ENCODE results near the gene AVPR1A. TPM values are rescaled to one million over a fixed set of nuclear protein-coding genes. Genes with fewer than 3 reads are reported as not detected.

The AVPR1A gene
- total and polyA plus RNA-seq, 9 donors, result 3.5 to 12.4 (median 8.9) TPM

GRCh38 chr12:63101920-63102319 lies 49.1 kb downstream of the AVPR1A start:
- Histone ChIP-seq H3K27ac (ENCODE audit: low read length) (no peak overlapping the region), H3K27me3 (ENCODE audit: control insufficient read depth, insufficient read depth, low read length) (no peaks in the 10 kb centered on the region), H3K4me1 (ENCODE audit: control insufficient read depth, insufficient read depth, low read length) (no peaks in the 10 kb centered on the region), H3K4me3 (ENCODE audit: low read length) (no peak overlapping the region), H3K9me3 (replicated peaks; ENCODE audit: control insufficient read depth, low read depth, low read length) (no peaks in the 10 kb centered on the region), H3K36me3 (ENCODE audit: control insufficient read depth, insufficient read depth, low read length) (no peaks in the 10 kb centered on the region)
- no peak for DNase-seq
- no CpG with 5 or more reads among the region's 2 CpGs for WGBS (ENCODE audit: insufficient coverage)

GRCh38 chr12:63098851-63099250 lies 52.1 kb downstream of the AVPR1A start:
- WGBS (ENCODE audit: insufficient coverage), result no CpG with 5 or more reads among the region's 2 CpGs
- no peak for DNase-seq
- no peaks in the 10 kb centered on the region for H3K9me3 ChIP-seq (replicated peaks; ENCODE audit: control insufficient read depth, low read depth, low read length)
- H3K4me1 ChIP-seq (ENCODE audit: control insufficient read depth, insufficient read depth, low read length), result no peaks in the 10 kb centered on the region
- no peak overlapping the region for H3K4me3 ChIP-seq (ENCODE audit: low read length)
- H3K27ac ChIP-seq (ENCODE audit: low read length), result no peak overlapping the region
- no peaks in the 10 kb centered on the region for H3K27me3 ChIP-seq (ENCODE audit: control insufficient read depth, insufficient read depth, low read length)
- H3K36me3 ChIP-seq (ENCODE audit: control insufficient read depth, insufficient read depth, low read length), result no peaks in the 10 kb centered on the region

- no peaks in the 10 kb centered on the region for H3K4me1 ChIP-seq (ENCODE audit: control insufficient read depth, insufficient read depth, low read length)
- 88% methylated on average over 5 of the region's 7 CpGs for WGBS (ENCODE audit: insufficient coverage)
- H3K36me3 ChIP-seq (ENCODE audit: control insufficient read depth, insufficient read depth, low read length), result no peaks in the 10 kb centered on the region
- no peaks in the 10 kb centered on the region for H3K9me3 ChIP-seq (replicated peaks; ENCODE audit: control insufficient read depth, low read depth, low read length)
- H3K27me3 ChIP-seq (ENCODE audit: control insufficient read depth, insufficient read depth, low read length), result no peaks in the 10 kb centered on the region
- H3K4me3 ChIP-seq (ENCODE audit: low read length), result no peak overlapping the region
- no peak for DNase-seq
- no peak overlapping the region for H3K27ac ChIP-seq (ENCODE audit: low read length)
Measured at GRCh38 chr12:63095369-63095980, 55.5 kb downstream of the AVPR1A start.

- H3K4me3 ChIP-seq (ENCODE audit: low read length), result no peak overlapping the region
- no peaks in the 10 kb centered on the region for H3K9me3 ChIP-seq (replicated peaks; ENCODE audit: control insufficient read depth, low read depth, low read length)
- no peak overlapping the region for H3K27ac ChIP-seq (ENCODE audit: low read length)
- DNase-seq, result no peak
- H3K36me3 ChIP-seq (ENCODE audit: control insufficient read depth, insufficient read depth, low read length), result no peaks in the 10 kb centered on the region
- H3K27me3 ChIP-seq (ENCODE audit: control insufficient read depth, insufficient read depth, low read length), result no peaks in the 10 kb centered on the region
- no peaks in the 10 kb centered on the region for H3K4me1 ChIP-seq (ENCODE audit: control insufficient read depth, insufficient read depth, low read length)
- WGBS (ENCODE audit: insufficient coverage), result 80% methylated on average over 1 of the region's 2 CpGs
Measured at GRCh38 chr12:63093711-63094110, 57.3 kb downstream of the AVPR1A start.

GRCh38 chr12:63093084-63093483 lies 57.9 kb downstream of the AVPR1A start:
- H3K27ac ChIP-seq (ENCODE audit: low read length), result no peak overlapping the region
- DNase-seq, result no peak
- no peaks in the 10 kb centered on the region for H3K4me1 ChIP-seq (ENCODE audit: control insufficient read depth, insufficient read depth, low read length)
- whole genome bisulfite sequencing (ENCODE audit: insufficient coverage), result 55% methylated on average over 1 of the region's 2 CpGs
- H3K27me3 ChIP-seq (ENCODE audit: control insufficient read depth, insufficient read depth, low read length), result no peaks in the 10 kb centered on the region
- no peaks in the 10 kb centered on the region for H3K9me3 ChIP-seq (replicated peaks; ENCODE audit: control insufficient read depth, low read depth, low read length)
- no peaks in the 10 kb centered on the region for H3K36me3 ChIP-seq (ENCODE audit: control insufficient read depth, insufficient read depth, low read length)
- H3K4me3 ChIP-seq (ENCODE audit: low read length), result no peak overlapping the region

Other genes starting within 250 kb of the AVPR1A start
- gene PPM1H, start 216.1 kb downstream of the AVPR1A start, total RNA-seq, result 3.3 TPM
- 1 to 10 TPM; 2.7 to 4.2 (median 3.4) TPM for gene PPM1H, start 216.1 kb downstream of the AVPR1A start, polyA plus RNA-seq (ENCODE audit: insufficient read depth in 1 of 8, insufficient read length in 8 of 8, low replicate concordance in 1 of 8)